Measurements from ENCODE around the gene FAM136A. TPM values are rescaled to one million over a fixed set of nuclear protein-coding genes. Genes with fewer than 3 reads are reported as not detected.

The FAM136A gene
- total and polyA plus RNA-seq, 7 donors: 14.1 to 74.5 (median 26.7) TPM

GRCh38 chr2:70330476-70330875, 28.6 kb upstream of the FAM136A start:
- H3K4me1 ChIP-seq: no peaks in the 10 kb centered on the region
- no peaks in the 10 kb centered on the region for H3K9me3 ChIP-seq
- DNase-seq (no peak), ATAC-seq (no peak)
- no peak overlapping the region for H3K4me3 ChIP-seq
- H3K27ac ChIP-seq: no peak overlapping the region
- intact Hi-C loops (cut with DNase I): no loop called here
- H3K27me3 ChIP-seq (ENCODE audit: insufficient read depth in 3 of 3, low read length in 2 of 3): no peaks in the 10 kb centered on the region
- 58 to 59% (median 58%) methylated on average over 3 of the region's 3 CpGs for WGBS, 3 donors
- no peak for TF ChIP-seq CTCF (IDR thresholded peaks at IDR 0.05)
- H3K36me3 ChIP-seq (ENCODE audit: insufficient read depth in 1 of 2, low read depth in 1 of 2): no peaks in the 10 kb centered on the region

- Histone ChIP-seq H3K36me3 (ENCODE audit: insufficient read depth in 1 of 2, low read depth in 1 of 2) (no peaks in the 10 kb centered on the region), H3K9me3 (no peaks in the 10 kb centered on the region), H3K27me3 (ENCODE audit: insufficient read depth in 3 of 3, low read length in 2 of 3) (no peaks in the 10 kb centered on the region), H3K4me3 (no peak overlapping the region), H3K27ac (no peak overlapping the region), H3K4me1 (no peaks in the 10 kb centered on the region)
- intact Hi-C loops (cut with DNase I): no loop called here
- TF ChIP-seq CTCF (IDR thresholded peaks at IDR 0.05): no peak
- DNase-seq: no peak
- WGBS, 3 donors: 58 to 67% (median 61%) methylated on average over 6 of the region's 6 CpGs
- no peak for ATAC-seq
Observed at GRCh38 chr2:70328921-70329561, 27.2 kb upstream of the FAM136A start.

GRCh38 chr2:70325875-70326274, 24.0 kb upstream of the FAM136A start:
- intact Hi-C loops (cut with DNase I): no loop called here
- TF ChIP-seq CTCF (IDR thresholded peaks at IDR 0.05): no peak
- DNase-seq (no peak), ATAC-seq (no peak)
- Histone ChIP-seq H3K36me3 (ENCODE audit: insufficient read depth in 1 of 2, low read depth in 1 of 2) (no peaks in the 10 kb centered on the region), H3K27me3 (ENCODE audit: insufficient read depth in 3 of 3, low read length in 2 of 3) (no peaks in the 10 kb centered on the region), H3K27ac (no peak overlapping the region), H3K9me3 (no peaks in the 10 kb centered on the region), H3K4me3 (no peak overlapping the region), H3K4me1 (no peaks in the 10 kb centered on the region)
- 90 to 94% (median 91%) methylated on average over 7 of the region's 7 CpGs for WGBS, 3 donors

- no peaks in the 10 kb centered on the region for H3K36me3 ChIP-seq (ENCODE audit: insufficient read depth in 1 of 2, low read depth in 1 of 2)
- intact Hi-C loops (cut with DNase I): no loop called here
- WGBS, 3 donors: 62 to 69% (median 67%) methylated on average over 2 of the region's 2 CpGs
Observed at GRCh38 chr2:70322518-70322917, 20.7 kb upstream of the FAM136A start.

More at GRCh38 chr2:70322518-70322917, 20.7 kb upstream of the FAM136A start:
- Histone ChIP-seq H3K4me3 (no peak overlapping the region), H3K4me1 (no peaks in the 10 kb centered on the region), H3K27ac (no peak overlapping the region), H3K9me3 (no peaks in the 10 kb centered on the region), H3K27me3 (ENCODE audit: insufficient read depth in 3 of 3, low read length in 2 of 3) (no peaks in the 10 kb centered on the region)
- TF ChIP-seq CTCF (IDR thresholded peaks at IDR 0.05): no peak
- DNase-seq: no peak
- no peak for ATAC-seq

All from psoas muscle (tissue), 8 donors.